ENCODE measurements around the gene DDC.

DNA sequence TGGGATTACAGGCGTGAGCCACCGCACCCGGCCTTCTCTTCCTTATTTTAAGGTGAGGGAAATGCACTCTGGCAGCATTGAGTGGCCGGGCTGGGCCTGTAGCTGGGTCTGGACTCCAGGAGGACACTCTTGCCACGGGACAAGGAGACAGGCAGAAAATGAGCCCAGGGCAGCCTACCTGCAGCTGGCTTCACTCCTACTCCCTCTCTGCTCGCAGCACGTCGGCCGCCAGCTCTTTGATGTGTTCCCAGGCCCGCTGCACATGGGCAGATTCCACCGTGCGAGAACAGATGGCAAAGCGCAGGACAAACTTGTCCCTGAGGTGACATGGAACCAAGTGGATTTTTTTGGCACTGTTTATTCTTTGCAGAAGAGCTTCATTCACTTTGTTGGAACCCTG, 102.2 kb downstream of the DDC start:
- TF ChIP-seq POLR2A (IDR thresholded peaks at IDR 0.05; ENCODE audit: low read length), result no peak
- TF ChIP-seq GATA1 (IDR thresholded peaks at IDR 0.05; ENCODE audit: low read depth, low read length), result no peak
